ENCODE measurements around the gene GALR3. TPM values are rescaled to one million over a fixed set of nuclear protein-coding genes. Genes with fewer than 3 reads are reported as not detected.

Gene GALR3
- total and polyA plus RNA-seq, 2 experiments from 2014 or later = 0.36 to 0.63 TPM

GRCh38 chr22:37781434-37782059 is 41.6 kb upstream of the GALR3 start:
- no peaks in the 10 kb centered on the region for H3K79me2 ChIP-seq (replicated peaks; ENCODE audit: insufficient read depth)
- peak; percentile 66 for DNase-seq (ENCODE audit: low spot score)
- H3K36me3 Mint-ChIP-seq (ENCODE audit: low read depth) = 0 out of 3 replicates have a peak, but pooled peaks cover 3% of the 10 kb centered on the region
- H3K4me1 Mint-ChIP-seq = peaks cover 12% of the 10 kb centered on the region
- H3K36me3 ChIP-seq (ENCODE audit: insufficient read depth) = no peaks in the 10 kb centered on the region
- peaks cover 9% of the 10 kb centered on the region for H3K9me3 Mint-ChIP-seq
- ATAC-seq = peak; percentile 74
- no peak overlapping the region for H2AFZ ChIP-seq
- H3F3A ChIP-seq (replicated peaks; ENCODE audit: low read depth) = no peaks in the 10 kb centered on the region; the same call in 1 of the 2 replicates
- H3K9me2 ChIP-seq (ENCODE audit: insufficient read depth) = no peaks in the 10 kb centered on the region
- no peak overlapping the region for H3K4me3 Mint-ChIP-seq
- H3K27me3 Mint-ChIP-seq (ENCODE audit: insufficient read depth, low read depth, poor library complexity) = peaks cover 28% of the 10 kb centered on the region
- H3K27ac ChIP-seq (ENCODE audit: low read depth) = no peak overlapping the region
- no peaks in the 10 kb centered on the region for H4K20me1 ChIP-seq (replicated peaks; ENCODE audit: insufficient read depth)
- H3K4me3 ChIP-seq = no peak overlapping the region
- H3K27ac Mint-ChIP-seq = no peak overlapping the region
- TF ChIP-seq REST (IDR thresholded peaks at IDR 0.05; ENCODE audit: unreplicated experiment) = no peak
- TF ChIP-seq CTCF (conservative IDR thresholded peaks at IDR 0.05; ENCODE audit: low read depth in 2 of 2) = peak; percentile 40 to 50; a peak in 3 of 4 replicates
- H3K4me2 ChIP-seq = no peak overlapping the region
- peaks cover 14% of the 10 kb centered on the region; the same call in 1 of the 2 replicates for H3K27me3 ChIP-seq (ENCODE audit: insufficient read depth)
- peaks cover 6% of the 10 kb centered on the region; the same call in 1 of the 2 replicates for H3K4me1 ChIP-seq (ENCODE audit: insufficient read depth)

- no peak overlapping the region for H3K4me3 ChIP-seq
- Mint-ChIP-seq H3K4me3 (no peak overlapping the region), H3K36me3 (ENCODE audit: low read depth) (0 out of 3 replicates have a peak, but pooled peaks cover 3% of the 10 kb centered on the region), H3K4me1 (peaks cover 9% of the 10 kb centered on the region), H3K27me3 (ENCODE audit: insufficient read depth, low read depth, poor library complexity) (peaks cover 28% of the 10 kb centered on the region), H3K9me3 (peaks cover 9% of the 10 kb centered on the region), H3K27ac (no peak overlapping the region)
- H3F3A ChIP-seq (replicated peaks; ENCODE audit: low read depth) = no peaks in the 10 kb centered on the region
- DNase-seq (ENCODE audit: low spot score) = no peak
- no peak overlapping the region for H3K4me2 ChIP-seq
- no peaks in the 10 kb centered on the region for H3K36me3 ChIP-seq (ENCODE audit: insufficient read depth)
- ATAC-seq = no peak
- H2AFZ ChIP-seq = no peak overlapping the region
- peaks cover 14% of the 10 kb centered on the region; the same call in 1 of the 2 replicates for H3K27me3 ChIP-seq (ENCODE audit: insufficient read depth)
- H3K27ac ChIP-seq (ENCODE audit: low read depth) = no peak overlapping the region
- no peaks in the 10 kb centered on the region for H3K9me2 ChIP-seq (ENCODE audit: insufficient read depth)
- no peaks in the 10 kb centered on the region for H3K79me2 ChIP-seq (replicated peaks; ENCODE audit: insufficient read depth)
- no peaks in the 10 kb centered on the region for H3K4me1 ChIP-seq (ENCODE audit: insufficient read depth)
- H4K20me1 ChIP-seq (replicated peaks; ENCODE audit: insufficient read depth) = no peaks in the 10 kb centered on the region
- no peak for TF ChIP-seq CTCF (conservative IDR thresholded peaks at IDR 0.05; ENCODE audit: low read depth in 2 of 2)
- TF ChIP-seq EZH2 (IDR thresholded peaks at IDR 0.05; ENCODE audit: low read depth, unreplicated experiment) = no peak
- no peak for TF ChIP-seq EZH2phosphoT487 (IDR thresholded peaks at IDR 0.05; ENCODE audit: unreplicated experiment)
- TF ChIP-seq ETS1 (IDR thresholded peaks at IDR 0.05) = no peak
- TF ChIP-seq JUNB (IDR thresholded peaks at IDR 0.05; ENCODE audit: unreplicated experiment) = no peak
- no peak for TF ChIP-seq NANOG (IDR thresholded peaks at IDR 0.05; ENCODE audit: borderline replicate concordance)
- no peak for TF ChIP-seq STAT1 (IDR thresholded peaks at IDR 0.05; ENCODE audit: unreplicated experiment)
- TF ChIP-seq ZNF331 (CRISPR knock-in tag; IDR thresholded peaks at IDR 0.05; ENCODE audit: low read depth) = no peak
Measured at GRCh38 chr22:37782340-37783168, 40.6 kb upstream of the GALR3 start.
